Lung (tissue), 12 donors: ENCODE results near the gene PLEKHA1. TPM values are rescaled to one million over a fixed set of nuclear protein-coding genes. Genes with fewer than 3 reads are reported as not detected.

Source experiments
- ATAC-seq: fragments of 200-7000 bp; cut with Tn5 transposase; one replicate; pipeline ENCODE4 v1.9.1; 2020; ENCODE audit warnings: moderate number of reproducible peaks; ENCODE audit not compliant: insufficient read depth, low FRiP score
- DNase-seq, 3 donors: peaks; one replicate each; pipeline ENCODE4 v3.0.0-alpha.2; 2013 to 2017
- H3K27ac ChIP-seq, 2 donors: one replicate each; pipeline ENCODE4 v1.5.1; 2013; ENCODE audit warnings: mild to moderate bottlenecking in 2 of 2, moderate library complexity in 2 of 2, control low read depth in 1 of 2, inconsistent platforms in 1 of 2, low read depth in 1 of 2, low read length in 1 of 2
- H3K27me3 ChIP-seq, 3 donors: one replicate each; pipeline ENCODE4 v1.5.1; 2013; ENCODE audit warnings: low read length in 2 of 3; ENCODE audit not compliant: control insufficient read depth in 3 of 3, insufficient read depth in 3 of 3
- H3K36me3 ChIP-seq, 4 donors: one replicate each; pipeline ENCODE4 v1.5.1; 2013; ENCODE audit warnings: low read length in 4 of 4, mild to moderate bottlenecking in 1 of 4, moderate library complexity in 1 of 4; ENCODE audit not compliant: control insufficient read depth in 4 of 4, insufficient read depth in 4 of 4
- H3K4me1 ChIP-seq, 5 donors: one replicate each; pipeline ENCODE4 v1.5.1; 2013; ENCODE audit warnings: low read length in 5 of 5, mild to moderate bottlenecking in 2 of 5, moderate library complexity in 1 of 5; ENCODE audit not compliant: control insufficient read depth in 5 of 5, insufficient read depth in 5 of 5
- H3K4me3 ChIP-seq: one replicate; pipeline ENCODE4 v1.5.1; 2013; ENCODE audit warnings: mild to moderate bottlenecking, control low read depth, moderate library complexity
- H3K9ac ChIP-seq, 2 donors: one replicate each; pipeline ENCODE4 v1.5.1; 2013; ENCODE audit warnings: low read length in 2 of 2, control low read depth in 1 of 2; ENCODE audit not compliant: insufficient read depth in 1 of 2
- H3K9me3 ChIP-seq, 4 donors: one replicate each; pipeline ENCODE4 v1.5.1; 2013; ENCODE audit warnings: low read length in 3 of 4, mild to moderate bottlenecking in 1 of 4, moderate library complexity in 1 of 4; ENCODE audit not compliant: control insufficient read depth in 4 of 4, insufficient read depth in 3 of 4
- WGBS, 2 donors: extraction: QIAGEN DNeasy Blood & Tissue Kit; methylation state at CpG; one replicate each; pipeline ENCODE4 v1.1.7; 2013; 5-methylcytosine and 5-hydroxymethylcytosine counted together
- polyA plus RNA-seq, 2 donors: library from polyadenylated mRNA; stranded (reverse); fragments of 200-250 nt; gene quantifications; one replicate each; pipeline ENCODE4 v1.2.1, GENCODE V29; 2013
- total RNA-seq, 2 donors: library from RNA; depleted of rRNA in 1 of 2; stranded (reverse); fragments of >200 nt in 1 of 2; gene quantifications; one replicate each; pipeline ENCODE4 v1.2.1, GENCODE V29; 2014 to 2021
- TF ChIP-seq, protein P1 (sequence below): IDR thresholded peaks from 2 replicates; pipeline ENCODE4 v1.5.1; 2012; ENCODE audit warnings: mild to moderate bottlenecking; ENCODE audit errors: control extremely low read depth, extremely low read depth
- donor health status: control.
- donor health status: control.
- donor health status: Bipolar disorder and iron deficiency.
- donor health status: healthy.
- donor health status: DM: yes; HTN: yes; CAD: no.

PLEKHA1 gene
- total and polyA plus RNA-seq, 4 donors: 18.9 to 73.2 (median 28.2) TPM

DNA sequence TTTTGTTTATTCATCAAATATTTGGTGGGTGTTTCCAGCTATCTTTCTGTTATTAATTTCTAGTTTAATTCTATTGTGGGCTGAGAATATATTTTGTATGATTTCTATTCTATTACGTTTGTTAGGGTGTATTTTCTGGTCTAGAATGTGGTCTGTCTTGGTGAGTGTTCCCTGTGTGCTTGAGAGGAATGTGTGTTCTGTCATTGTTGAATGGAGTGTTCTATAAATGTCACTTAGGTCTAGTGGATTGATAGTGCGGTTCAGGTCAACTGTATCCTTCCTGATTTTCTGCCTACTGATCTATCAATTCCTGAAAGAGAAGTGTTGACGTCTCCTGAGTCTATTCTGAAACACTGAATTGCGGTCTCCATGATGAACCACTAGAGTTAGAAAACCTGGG is 95.3 kb downstream of the PLEKHA1 start:
- Histone ChIP-seq H3K9ac (no peak overlapping the region), H3K36me3 (no peaks in the 10 kb centered on the region), H3K27me3 (peaks cover 0 to 10% (median 4%) of the 10 kb centered on the region in 3 donors), H3K4me1 (peaks cover 0 to 21% (median 7%) of the 10 kb centered on the region in 5 donors), H3K4me3 (no peak overlapping the region), H3K27ac (no peak overlapping the region), H3K9me3 (no peaks in the 10 kb centered on the region)
- ATAC-seq (no peak), DNase-seq (no peak)
- WGBS, 2 donors: 83 to 85% methylated on average over 4 of the region's 4 CpGs
- TF ChIP-seq, protein P1, sequence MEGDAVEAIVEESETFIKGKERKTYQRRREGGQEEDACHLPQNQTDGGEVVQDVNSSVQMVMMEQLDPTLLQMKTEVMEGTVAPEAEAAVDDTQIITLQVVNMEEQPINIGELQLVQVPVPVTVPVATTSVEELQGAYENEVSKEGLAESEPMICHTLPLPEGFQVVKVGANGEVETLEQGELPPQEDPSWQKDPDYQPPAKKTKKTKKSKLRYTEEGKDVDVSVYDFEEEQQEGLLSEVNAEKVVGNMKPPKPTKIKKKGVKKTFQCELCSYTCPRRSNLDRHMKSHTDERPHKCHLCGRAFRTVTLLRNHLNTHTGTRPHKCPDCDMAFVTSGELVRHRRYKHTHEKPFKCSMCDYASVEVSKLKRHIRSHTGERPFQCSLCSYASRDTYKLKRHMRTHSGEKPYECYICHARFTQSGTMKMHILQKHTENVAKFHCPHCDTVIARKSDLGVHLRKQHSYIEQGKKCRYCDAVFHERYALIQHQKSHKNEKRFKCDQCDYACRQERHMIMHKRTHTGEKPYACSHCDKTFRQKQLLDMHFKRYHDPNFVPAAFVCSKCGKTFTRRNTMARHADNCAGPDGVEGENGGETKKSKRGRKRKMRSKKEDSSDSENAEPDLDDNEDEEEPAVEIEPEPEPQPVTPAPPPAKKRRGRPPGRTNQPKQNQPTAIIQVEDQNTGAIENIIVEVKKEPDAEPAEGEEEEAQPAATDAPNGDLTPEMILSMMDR: no peak

DNA sequence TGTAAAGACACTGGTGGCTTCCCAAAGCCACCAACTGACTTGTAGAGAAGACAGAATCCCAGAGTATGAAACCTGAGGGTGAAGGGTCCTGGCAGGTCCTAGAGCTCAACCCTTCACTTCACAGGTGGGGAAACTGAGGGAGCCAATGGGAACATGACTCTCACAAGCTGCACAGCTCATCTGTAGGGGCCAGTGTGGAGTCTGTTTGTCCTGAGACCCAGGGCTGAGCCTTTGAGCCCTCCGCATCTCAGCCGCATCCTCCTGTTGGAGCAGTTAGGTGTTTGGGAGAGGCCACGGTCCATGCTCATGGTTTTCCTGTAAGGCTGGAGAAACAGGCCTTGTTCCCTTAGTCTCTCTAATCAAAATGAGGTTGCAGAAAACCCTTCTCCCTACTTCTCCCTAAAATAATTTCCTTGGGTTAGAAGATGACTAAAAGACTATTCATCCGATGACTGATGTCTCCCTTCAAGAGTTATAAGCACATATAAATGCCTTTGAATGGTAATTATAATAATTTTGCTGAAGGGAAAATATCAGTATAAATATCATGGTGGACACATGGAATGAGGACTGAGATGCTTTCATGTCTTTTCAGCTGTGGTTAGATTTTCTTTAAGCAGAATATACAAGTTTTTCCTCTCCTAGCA is 97.1 kb downstream of the PLEKHA1 start:
- Histone ChIP-seq H3K9me3 (no peaks in the 10 kb centered on the region), H3K36me3 (no peaks in the 10 kb centered on the region), H3K4me3 (no peak overlapping the region), H3K9ac (no peak overlapping the region), H3K4me1 (peaks cover 0 to 30% (median 16%) of the 10 kb centered on the region in 5 donors), H3K27me3 (peaks cover 0 to 7% (median 4%) of the 10 kb centered on the region in 3 donors), H3K27ac (no peak overlapping the region)
- DNase-seq: no peak
- no peak for ATAC-seq
- TF ChIP-seq, protein P1: no peak
- WGBS, 2 donors: 94 to 97% methylated on average over 4 of the region's 4 CpGs

DNA sequence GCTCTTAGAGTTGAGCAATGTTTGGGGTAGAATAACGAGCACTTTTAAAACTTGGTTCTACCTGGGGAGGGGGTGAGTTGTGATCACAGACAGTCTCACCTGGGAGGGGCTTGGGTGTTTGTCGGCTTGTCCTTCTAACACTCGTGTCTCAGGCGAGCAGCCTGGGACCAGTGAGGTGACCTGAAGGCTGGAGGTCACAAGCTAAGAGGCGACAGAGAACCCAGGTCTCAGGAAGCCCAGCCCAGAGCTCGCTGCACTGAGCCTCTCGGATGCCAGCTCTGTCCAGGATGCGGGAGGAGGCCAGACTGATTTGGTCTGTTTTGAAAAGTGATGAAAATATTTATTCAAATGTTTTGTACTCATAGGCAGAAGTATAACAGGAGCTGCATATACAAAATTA is 98.6 kb downstream of the PLEKHA1 start:
- Histone ChIP-seq H3K36me3 (no peaks in the 10 kb centered on the region), H3K9ac (no peak overlapping the region), H3K27ac (no peak overlapping the region), H3K4me3 (no peak overlapping the region), H3K9me3 (no peaks in the 10 kb centered on the region), H3K4me1 (peaks cover 0 to 35% (median 16%) of the 10 kb centered on the region in 5 donors), H3K27me3 (peaks cover 0 to 4% (median 4%) of the 10 kb centered on the region in 3 donors)
- TF ChIP-seq, protein P1: no peak
- ATAC-seq: no peak
- WGBS, 2 donors: 62 to 75% methylated on average over 8 of the region's 8 CpGs
- DNase-seq: no peak
